Mononuclear cell (primary cell): Measurements from ENCODE around the gene PRLHR. TPM values are rescaled to one million over a fixed set of nuclear protein-coding genes. Genes with fewer than 3 reads are reported as not detected.

ENCODE experiments used
- H3K27me3 ChIP-seq: 2 replicates; pipeline ENCODE4 v1.6.0; 2011; ENCODE audit warnings: low read length, control low read depth; ENCODE audit not compliant: insufficient read depth
- H3K4me1 ChIP-seq: 2 replicates; pipeline ENCODE4 v1.5.1; 2011; ENCODE audit warnings: mild to moderate bottlenecking, low read length, control low read depth; ENCODE audit not compliant: insufficient read depth
- H3K4me3 ChIP-seq: 2 replicates; pipeline ENCODE4 v1.5.1; 2011; ENCODE audit warnings: mild to moderate bottlenecking, low read length, moderate library complexity
- H3K9me3 ChIP-seq: 2 replicates; pipeline ENCODE4 v1.5.1; 2011; ENCODE audit warnings: low read depth, mild to moderate bottlenecking, control low read depth, low read length
- total RNA-seq: library from RNA; depleted of rRNA; stranded (reverse); fragments of >200 nt; gene quantifications from one replicate; pipeline ENCODE4 v1.2.3, GENCODE V29; 2012

PRLHR gene
- total RNA-seq, 1 donor: under 0.01 TPM

GRCh38 chr10:118596426-118597124, 1.1 kb upstream of the PRLHR start:
- Histone ChIP-seq H3K27me3 (peaks cover 63% of the 10 kb centered on the region), H3K9me3 (no peaks in the 10 kb centered on the region), H3K4me3 (no peak overlapping the region), H3K4me1 (no peaks in the 10 kb centered on the region)

GRCh38 chr10:118595064-118595420, 406 bp downstream of the PRLHR start:
- Histone ChIP-seq H3K4me3 (no peak overlapping the region), H3K9me3 (no peaks in the 10 kb centered on the region), H3K4me1 (no peaks in the 10 kb centered on the region), H3K27me3 (peaks cover 67% of the 10 kb centered on the region)

GRCh38 chr10:118594392-118595063, 920 bp downstream of the PRLHR start:
- H3K4me3 ChIP-seq: no peak overlapping the region
- no peaks in the 10 kb centered on the region for H3K9me3 ChIP-seq
- H3K27me3 ChIP-seq: peaks cover 67% of the 10 kb centered on the region
- H3K4me1 ChIP-seq: no peaks in the 10 kb centered on the region

- Histone ChIP-seq H3K9me3 (no peaks in the 10 kb centered on the region), H3K27me3 (peaks cover 56% of the 10 kb centered on the region), H3K4me1 (no peaks in the 10 kb centered on the region), H3K4me3 (no peak overlapping the region)
These were observed 2.6 kb downstream of the PRLHR start for GRCh38 chr10:118592675-118593330.

GRCh38 chr10:118590334-118590733, 5.1 kb downstream of the PRLHR start:
- Histone ChIP-seq H3K4me1 (no peaks in the 10 kb centered on the region), H3K4me3 (no peak overlapping the region), H3K9me3 (no peaks in the 10 kb centered on the region), H3K27me3 (peaks cover 33% of the 10 kb centered on the region)

- H3K9me3 ChIP-seq: no peaks in the 10 kb centered on the region
- H3K27me3 ChIP-seq: peaks cover 11% of the 10 kb centered on the region
- H3K4me3 ChIP-seq: no peak overlapping the region
- H3K4me1 ChIP-seq: no peaks in the 10 kb centered on the region
These were observed 7.4 kb downstream of the PRLHR start for GRCh38 chr10:118587881-118588651.

- no peaks in the 10 kb centered on the region for H3K4me1 ChIP-seq
- no peak overlapping the region for H3K4me3 ChIP-seq
- H3K9me3 ChIP-seq: no peaks in the 10 kb centered on the region
- H3K27me3 ChIP-seq: peaks cover 4% of the 10 kb centered on the region
These were observed 8.5 kb downstream of the PRLHR start for GRCh38 chr10:118586911-118587310.

- Histone ChIP-seq H3K27me3 (no peaks in the 10 kb centered on the region), H3K4me1 (no peaks in the 10 kb centered on the region), H3K4me3 (no peak overlapping the region), H3K9me3 (no peaks in the 10 kb centered on the region)
These were observed 9.7 kb downstream of the PRLHR start for GRCh38 chr10:118585794-118586193.

GRCh38 chr10:118585234-118585633, 10.2 kb downstream of the PRLHR start:
- H3K4me1 ChIP-seq: no peaks in the 10 kb centered on the region

GRCh38 chr10:118584181-118584954, 11.1 kb downstream of the PRLHR start:
- no peaks in the 10 kb centered on the region for H3K4me1 ChIP-seq
- no peaks in the 10 kb centered on the region for H3K9me3 ChIP-seq
- no peaks in the 10 kb centered on the region for H3K27me3 ChIP-seq
- no peak overlapping the region for H3K4me3 ChIP-seq

More at GRCh38 chr10:118585234-118585633, 10.2 kb downstream of the PRLHR start:
- no peaks in the 10 kb centered on the region for H3K9me3 ChIP-seq
- no peaks in the 10 kb centered on the region for H3K27me3 ChIP-seq
- H3K4me3 ChIP-seq: no peak overlapping the region

GRCh38 chr10:118583611-118584010, 11.8 kb downstream of the PRLHR start:
- H3K4me3 ChIP-seq: no peak overlapping the region
- H3K9me3 ChIP-seq: no peaks in the 10 kb centered on the region
- no peaks in the 10 kb centered on the region for H3K27me3 ChIP-seq
- H3K4me1 ChIP-seq: no peaks in the 10 kb centered on the region

- peaks cover 2% of the 10 kb centered on the region for H3K27me3 ChIP-seq
- no peak overlapping the region for H3K4me3 ChIP-seq
- H3K4me1 ChIP-seq: no peaks in the 10 kb centered on the region
- no peaks in the 10 kb centered on the region for H3K9me3 ChIP-seq
These were observed 12.9 kb downstream of the PRLHR start for GRCh38 chr10:118582511-118582910.

- H3K9me3 ChIP-seq: no peaks in the 10 kb centered on the region
- H3K4me3 ChIP-seq: no peak overlapping the region
- H3K27me3 ChIP-seq: peaks cover 2% of the 10 kb centered on the region
- H3K4me1 ChIP-seq: no peaks in the 10 kb centered on the region
These were observed 14.1 kb downstream of the PRLHR start for GRCh38 chr10:118581340-118581739.

GRCh38 chr10:118580702-118581101, 14.7 kb downstream of the PRLHR start:
- Histone ChIP-seq H3K9me3 (no peaks in the 10 kb centered on the region), H3K27me3 (peaks cover 2% of the 10 kb centered on the region), H3K4me1 (no peaks in the 10 kb centered on the region), H3K4me3 (no peak overlapping the region)
